Neural cell (in vitro differentiated cells): ENCODE measurements around the gene FHIT. TPM values are rescaled to one million over a fixed set of nuclear protein-coding genes. Genes with fewer than 3 reads are reported as not detected.

Source experiments
- H2AFZ ChIP-seq: fragments of 200-600, 300-800 bp; sonication (generic), shearing (Covaris generic); 2 replicates; pipeline ENCODE4 v1.6.0; 2014; ENCODE audit warnings: low read depth, mild to moderate bottlenecking, antibody characterized with exemption, low read length, moderate library complexity
- H3F3A ChIP-seq: fragments of 200-600 bp; shearing (Covaris generic); 2 replicates; pipeline ENCODE4 v1.6.1; 2016; ENCODE audit warnings: mild to moderate bottlenecking, moderate library complexity, mixed read lengths, antibody characterized with exemption, low read length; ENCODE audit not compliant: insufficient read depth, poor library complexity, severe bottlenecking
- H3K27ac ChIP-seq: fragments of 200-600, 300-800 bp; sonication (generic), shearing (Covaris generic); 2 replicates; pipeline ENCODE4 v1.5.1; 2014; ENCODE audit warnings: mild to moderate bottlenecking, low read length, moderate library complexity
- H3K27me3 ChIP-seq: fragments of 300-800, 200-600 bp; sonication (generic), shearing (Covaris generic); 2 replicates; pipeline ENCODE4 v1.6.0; 2014; ENCODE audit warnings: mild to moderate bottlenecking, low read depth, low read length, moderate library complexity; ENCODE audit not compliant: insufficient read depth
- H3K36me3 ChIP-seq: fragments of 300-800, 200-600 bp; sonication (generic), shearing (Covaris generic); 2 replicates; pipeline ENCODE4 v1.5.1; 2014; ENCODE audit warnings: mild to moderate bottlenecking, antibody characterized with exemption, low read length, moderate library complexity; ENCODE audit not compliant: insufficient read depth
- H3K4me2 ChIP-seq: fragments of 300-800, 200-600 bp; sonication (generic), shearing (Covaris generic); 2 replicates; pipeline ENCODE4 v1.6.0; 2014; ENCODE audit warnings: mild to moderate bottlenecking, low read length
- H3K4me3 ChIP-seq: fragments of 300-800, 200-600 bp; sonication (generic), shearing (Covaris generic); 2 replicates; pipeline ENCODE4 v1.5.1; 2014; ENCODE audit warnings: mild to moderate bottlenecking, low read length, moderate library complexity
- H3K79me2 ChIP-seq: fragments of 200-600 bp; shearing (Covaris generic); replicated peaks from 2 replicates; pipeline ENCODE4 v1.6.0; 2014; ENCODE audit warnings: mild to moderate bottlenecking, low read length, moderate library complexity; ENCODE audit not compliant: insufficient read depth
- H3K9ac ChIP-seq: fragments of 300-800, 200-600 bp; sonication (generic), shearing (Covaris generic); 2 replicates; pipeline ENCODE4 v1.6.1; 2016; ENCODE audit warnings: mild to moderate bottlenecking, low read length, mixed read lengths
- H3K9me2 ChIP-seq: fragments of 200-600 bp; shearing (Covaris generic); 2 replicates; pipeline ENCODE4 v1.6.1; 2016; ENCODE audit warnings: mild to moderate bottlenecking, low read length, mixed read lengths; ENCODE audit not compliant: insufficient read depth
- H3K9me3 ChIP-seq: fragments of 200-600, 300-800 bp; sonication (generic), shearing (Covaris generic); 2 replicates; pipeline ENCODE4 v1.6.1; 2016; ENCODE audit warnings: mild to moderate bottlenecking, mixed run types, low read length, moderate library complexity, mixed read lengths
- H4K20me1 ChIP-seq: fragments of 200-600 bp; shearing (Covaris generic); 2 replicates; pipeline ENCODE4 v1.6.1; 2016; ENCODE audit warnings: mild to moderate bottlenecking, mixed run types; ENCODE audit not compliant: insufficient read depth
- CTCF ChIP-seq: fragments of 450-650 bp; IDR thresholded peaks from 2 replicates; pipeline ENCODE4 v1.5.1; 2014; ENCODE audit warnings: antibody characterized with exemption, mild to moderate bottlenecking, moderate library complexity; ENCODE audit not compliant: poor library complexity, severe bottlenecking
- EP300 ChIP-seq: fragments of 450-650 bp; conservative IDR thresholded peaks from 2 replicates; pipeline ENCODE4 v1.6.1; 2014; ENCODE audit warnings: antibody characterized with exemption, mild to moderate bottlenecking, moderate library complexity; ENCODE audit not compliant: poor library complexity, severe bottlenecking
- EZH2 ChIP-seq: fragments of 200-600, 300-800 bp; shearing (Covaris generic), sonication (generic); IDR thresholded peaks from 2 replicates; pipeline ENCODE4 v1.6.1; 2014; ENCODE audit warnings: antibody characterized with exemption, low read length, borderline replicate concordance, mild to moderate bottlenecking; ENCODE audit not compliant: insufficient read depth, poor library complexity, severe bottlenecking
- MXI1 ChIP-seq: fragments of 450-650 bp; conservative IDR thresholded peaks from 2 replicates; pipeline ENCODE4 v1.6.1; 2014; ENCODE audit warnings: antibody characterized with exemption, mild to moderate bottlenecking; ENCODE audit not compliant: poor library complexity, severe bottlenecking
- POLR2AphosphoS5 ChIP-seq: IDR thresholded peaks from 2 replicates; pipeline ENCODE4 v1.6.1; 2012
- RAD21 ChIP-seq: fragments of 450-650 bp; conservative IDR thresholded peaks from 2 replicates; pipeline ENCODE4 v1.6.1; 2014; ENCODE audit warnings: antibody characterized with exemption, mild to moderate bottlenecking, moderate library complexity
- REST ChIP-seq: IDR thresholded peaks from 2 replicates; pipeline ENCODE4 v1.6.1; 2012; ENCODE audit warnings: borderline replicate concordance
- SMC3 ChIP-seq: fragments of 450-650 bp; conservative IDR thresholded peaks from 2 replicates; pipeline ENCODE4 v1.6.1; 2014; ENCODE audit warnings: antibody characterized with exemption, mild to moderate bottlenecking, moderate library complexity; ENCODE audit not compliant: poor library complexity
- TAF1 ChIP-seq: IDR thresholded peaks from 2 replicates; pipeline ENCODE4 v1.6.1; 2012; ENCODE audit warnings: low read depth
- polyA plus RNA-seq: library from polyadenylated mRNA; depleted of rRNA; stranded (reverse); fragments of >200 nt; gene quantifications from 2 replicates; pipeline ENCODE4 v1.2.3, GENCODE V29; 2014

The FHIT gene
- polyA plus RNA-seq, 1 donor from 2014 or later: not detected

- H3K9me3 ChIP-seq: peaks cover 12% of the 10 kb centered on the region
- no peaks in the 10 kb centered on the region for H4K20me1 ChIP-seq
- H3K9ac ChIP-seq: no peak overlapping the region
- no peaks in the 10 kb centered on the region for H3K9me2 ChIP-seq
- no peak overlapping the region for H3K4me3 ChIP-seq
- TF ChIP-seq EP300 (no peak), POLR2AphosphoS5 (no peak), EZH2 (no peak), TAF1 (no peak), MXI1 (no peak), REST (no peak), SMC3 (no peak), RAD21 (no peak), CTCF (no peak)
- no peak overlapping the region for H2AFZ ChIP-seq
- no peaks in the 10 kb centered on the region for H3K27me3 ChIP-seq
- no peak overlapping the region for H3K27ac ChIP-seq
- H3K79me2 ChIP-seq: no peaks in the 10 kb centered on the region
- no peaks in the 10 kb centered on the region for H3F3A ChIP-seq
- H3K4me2 ChIP-seq: no peak overlapping the region
- no peaks in the 10 kb centered on the region for H3K36me3 ChIP-seq
Observed at GRCh38 chr3:60973321-60973720, 277.9 kb downstream of the FHIT start.

GRCh38 chr3:60972599-60972998, 278.7 kb downstream of the FHIT start:
- H3K4me3 ChIP-seq: no peak overlapping the region

More at GRCh38 chr3:60972599-60972998, 278.7 kb downstream of the FHIT start:
- H3K9me2 ChIP-seq: no peaks in the 10 kb centered on the region
- no peaks in the 10 kb centered on the region for H3K36me3 ChIP-seq
- H3K9ac ChIP-seq: no peak overlapping the region
- H3F3A ChIP-seq: no peaks in the 10 kb centered on the region
- H3K27me3 ChIP-seq: no peaks in the 10 kb centered on the region
- H3K27ac ChIP-seq: no peak overlapping the region
- no peaks in the 10 kb centered on the region for H3K79me2 ChIP-seq
- no peak overlapping the region for H3K4me2 ChIP-seq
- no peaks in the 10 kb centered on the region for H4K20me1 ChIP-seq
- no peak for TF ChIP-seq EZH2
- no peak for TF ChIP-seq EP300
- TF ChIP-seq RAD21: no peak
- TF ChIP-seq CTCF: no peak
- TF ChIP-seq REST: no peak
- TF ChIP-seq POLR2AphosphoS5: no peak
- no peak for TF ChIP-seq MXI1
- TF ChIP-seq TAF1: no peak
- no peak for TF ChIP-seq SMC3
- no peak overlapping the region for H2AFZ ChIP-seq
- peaks cover 12% of the 10 kb centered on the region for H3K9me3 ChIP-seq
